OCI-M2 (cell line): ENCODE results near the gene PLD3.
"Not testable (repeated sequence)": the region's sequence is repeated elsewhere in the genome, so short reads cannot be mapped to it uniquely, and the experiment has no call there.

ENCODE experiments used
- DNase-seq: peaks from one replicate; lab custom pipeline; 2025; ENCODE audit not compliant: unreplicated experiment; lab: John Stamatoyannopoulos, UW

PLD3 gene

DNA sequence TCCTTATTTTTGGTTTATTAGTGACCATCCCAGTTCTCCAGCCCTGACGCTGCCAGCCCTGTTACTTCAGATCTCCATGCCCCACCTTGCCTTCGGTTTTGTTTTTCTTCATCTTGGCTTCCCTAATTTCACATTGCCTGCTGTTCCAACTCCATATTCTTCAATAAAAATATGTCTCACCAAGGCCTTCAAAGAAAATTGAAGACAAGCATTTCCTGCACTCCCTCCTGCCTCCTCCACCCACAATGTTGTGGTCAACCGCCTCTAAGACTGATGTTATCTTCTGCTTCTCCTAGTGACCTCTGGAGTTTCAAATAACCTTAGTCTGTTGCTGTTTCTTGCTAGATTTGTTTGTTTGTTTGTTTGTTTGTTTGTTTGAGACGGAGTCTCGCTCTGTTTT lies 14.6 kb downstream of the PLD3 start:
- DNase-seq, result no peak

DNA sequence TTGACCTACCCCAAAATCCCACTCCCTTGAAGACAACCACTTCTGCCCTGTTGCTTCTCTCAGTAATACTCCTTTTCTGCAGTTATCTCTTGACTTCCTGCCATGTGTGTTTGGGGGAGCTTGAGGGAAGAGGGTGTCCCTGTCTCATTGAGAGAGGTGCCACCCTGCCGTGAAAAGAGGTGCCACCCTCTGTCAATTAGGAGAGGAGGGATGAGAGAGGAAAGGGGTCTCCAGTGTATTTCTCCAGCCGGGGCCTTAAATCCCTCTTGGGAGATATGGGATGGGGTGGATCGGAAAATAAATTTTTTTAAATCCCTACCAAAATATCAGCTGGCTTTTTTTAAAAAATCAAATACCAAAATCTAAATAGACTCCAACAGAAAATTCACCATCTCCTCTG lies 16.5 kb downstream of the PLD3 start:
- no peak for DNase-seq

DNA sequence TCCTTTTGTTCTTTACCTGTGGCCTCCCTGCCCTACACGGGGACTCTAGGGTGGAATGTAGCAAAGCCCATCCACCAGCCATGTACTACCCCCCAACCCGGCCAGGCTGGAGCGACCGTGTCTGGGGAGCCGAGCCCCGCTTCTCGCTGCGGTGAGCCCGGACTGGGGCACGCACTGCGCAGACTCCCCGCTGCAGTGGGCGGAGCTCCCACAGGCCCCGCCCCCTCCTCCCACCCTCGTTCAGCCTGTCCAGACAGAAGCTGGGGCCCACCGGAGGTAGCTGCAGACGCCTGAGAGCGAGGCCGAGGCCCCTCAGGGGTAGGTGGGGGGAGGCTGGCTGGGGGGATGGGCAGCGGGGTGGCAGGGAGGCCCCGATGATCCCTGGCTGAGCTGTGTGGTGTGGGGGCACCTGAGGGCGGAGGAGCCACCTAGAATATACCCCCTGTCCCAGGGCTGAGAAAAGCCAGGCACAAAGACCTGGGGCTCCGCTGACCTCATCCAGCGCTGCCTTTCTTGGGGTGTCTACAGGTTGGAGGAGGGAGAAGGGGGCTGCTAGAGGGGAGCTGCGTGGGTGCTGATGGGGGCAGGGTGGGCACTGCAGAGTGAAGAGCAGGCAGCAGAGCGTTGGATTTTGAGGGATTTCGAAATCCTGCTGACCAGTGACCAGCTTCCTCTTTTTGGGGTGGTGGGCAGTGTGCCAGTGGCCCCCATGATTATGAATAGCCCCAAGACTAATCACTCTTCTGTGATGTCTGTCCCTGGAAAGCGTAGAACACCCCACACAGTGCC lies 17.3 kb downstream of the PLD3 start:
- DNase-seq, result peak; percentile 25

- DNase-seq, result no peak
Measured at GRCh38 chr19:40366697-40367561, 18.4 kb downstream of the PLD3 start.

DNA sequence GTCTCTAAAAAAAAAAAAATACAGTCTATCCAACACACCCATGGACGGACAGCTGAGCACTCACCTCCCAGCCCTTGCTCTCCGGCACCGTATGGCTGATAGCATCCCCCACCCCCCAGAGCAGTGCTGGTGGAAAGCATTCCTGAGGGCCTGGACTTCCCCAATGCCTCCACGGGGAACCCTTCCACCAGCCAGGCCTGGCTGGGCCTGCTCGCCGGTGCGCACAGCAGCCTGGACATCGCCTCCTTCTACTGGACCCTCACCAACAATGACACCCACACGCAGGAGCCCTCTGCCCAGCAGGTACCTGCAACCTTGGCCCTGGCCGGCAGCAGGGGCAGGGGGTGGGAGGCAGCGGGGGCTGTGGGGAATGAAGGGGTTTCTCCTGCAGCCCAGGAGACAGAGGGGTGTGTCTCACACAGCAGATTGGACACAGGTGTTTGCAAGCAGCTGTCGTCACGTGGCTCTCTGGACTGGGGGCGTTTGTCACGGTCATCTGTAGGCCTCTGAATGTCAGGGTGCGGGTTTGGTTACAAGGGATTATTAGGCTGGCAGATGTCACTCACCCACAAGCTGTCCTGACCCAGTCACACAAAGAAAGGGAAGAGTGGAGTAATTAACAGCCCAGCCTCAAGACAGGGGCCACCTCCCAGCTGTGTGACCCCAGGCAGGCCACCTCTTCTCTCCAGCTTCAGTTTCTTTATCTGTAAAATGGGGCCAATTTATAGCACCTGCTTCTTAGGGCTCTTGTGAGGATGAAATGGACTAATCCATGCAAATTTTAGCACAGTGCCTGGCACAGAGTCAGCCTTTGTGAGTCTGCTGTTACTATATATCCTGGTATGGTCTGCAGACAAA lies 19.3 kb downstream of the PLD3 start:
- no peak for DNase-seq

GRCh38 chr19:40369797-40370196 lies 21.3 kb downstream of the PLD3 start:
- no peak for DNase-seq

DNA sequence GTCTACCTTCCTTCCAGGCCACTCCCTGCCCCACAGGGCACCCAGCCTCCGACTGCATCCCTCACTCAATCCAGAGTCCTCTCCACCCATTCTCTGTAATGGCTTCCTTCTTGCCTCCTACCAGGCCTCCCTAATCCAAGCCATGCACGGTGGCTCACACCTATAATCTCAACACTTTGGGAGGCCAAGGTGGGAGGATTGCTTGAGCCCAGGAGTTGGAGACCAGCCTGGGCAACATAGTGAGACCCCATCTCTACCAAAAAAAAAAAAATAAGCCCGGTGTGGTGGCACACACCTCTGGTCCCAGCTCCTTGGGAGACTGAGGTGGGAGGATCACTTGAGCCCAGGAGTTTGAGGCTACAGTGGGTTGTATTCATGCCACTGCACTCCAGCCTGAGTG lies 21.8 kb downstream of the PLD3 start:
- DNase-seq, result not testable (repeated sequence)

DNA sequence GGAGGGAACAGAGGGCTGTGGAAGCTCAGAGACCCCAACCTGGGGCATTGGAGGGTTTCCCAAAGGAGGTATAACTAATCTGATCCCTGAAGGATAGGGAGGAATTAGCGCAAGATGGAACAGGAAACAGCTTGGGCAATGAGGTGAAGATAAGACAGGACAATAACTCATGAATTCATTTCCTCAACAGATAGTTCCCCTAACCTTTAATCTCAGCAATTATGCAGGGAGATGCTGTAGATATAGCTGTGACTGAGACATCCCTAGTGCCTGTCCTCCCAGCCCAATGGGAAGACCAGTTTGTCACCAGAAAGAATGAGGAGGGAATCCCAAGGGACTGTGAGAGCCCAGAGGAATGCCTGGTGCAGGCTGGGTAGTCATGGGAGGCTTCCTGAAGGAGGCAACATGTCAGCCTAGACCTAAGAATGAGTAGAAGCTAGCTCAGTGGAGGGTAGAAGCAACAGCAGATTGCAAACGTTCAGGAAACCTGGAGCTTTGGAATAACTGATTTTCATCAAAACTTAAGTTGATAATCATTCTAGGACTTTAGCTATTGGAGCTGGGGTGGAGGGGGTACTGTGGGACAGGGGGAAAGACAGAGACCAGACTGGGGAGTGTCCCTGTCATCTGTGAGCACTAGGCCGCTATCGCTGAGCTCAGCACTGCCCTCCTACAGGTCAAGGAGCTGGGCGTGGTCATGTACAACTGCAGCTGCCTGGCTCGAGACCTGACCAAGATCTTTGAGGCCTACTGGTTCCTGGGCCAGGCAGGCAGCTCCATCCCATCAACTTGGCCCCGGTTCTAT lies 22.7 kb downstream of the PLD3 start:
- DNase-seq, result no peak

DNA sequence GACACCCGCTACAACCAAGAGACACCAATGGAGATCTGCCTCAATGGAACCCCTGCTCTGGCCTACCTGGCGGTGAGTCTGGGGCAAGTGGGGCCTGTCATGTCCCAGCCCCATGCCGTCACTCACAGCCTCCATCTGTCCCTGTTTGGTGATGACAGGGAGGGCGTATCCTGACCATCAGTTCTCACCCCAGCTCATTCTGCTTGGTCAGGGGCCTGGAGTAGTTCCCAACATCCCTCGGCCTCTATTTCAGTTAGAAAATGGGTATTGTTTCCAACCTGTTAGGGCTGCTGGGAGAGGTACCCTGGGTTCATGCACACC lies 23.3 kb downstream of the PLD3 start:
- DNase-seq, result no peak

DNA sequence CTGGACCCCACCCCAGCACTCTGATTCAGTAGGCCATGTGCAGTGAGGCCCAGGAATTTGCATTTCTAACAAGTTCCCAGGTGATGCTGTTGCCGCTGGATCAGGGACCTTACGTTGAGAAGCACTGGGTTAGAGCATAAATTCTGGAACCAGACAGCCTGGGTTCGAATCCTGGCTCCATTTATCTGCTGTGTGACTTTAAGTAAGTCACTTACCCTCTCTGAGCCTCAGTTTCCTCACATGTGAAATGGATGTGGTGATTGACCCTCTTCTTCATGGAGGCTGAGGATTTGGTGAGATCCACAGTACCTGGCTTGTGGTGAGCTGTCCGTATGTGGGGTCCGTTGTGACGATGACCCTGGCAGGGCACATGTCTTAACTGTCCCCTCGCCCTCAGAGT lies 25.6 kb downstream of the PLD3 start:
- no peak for DNase-seq

DNA sequence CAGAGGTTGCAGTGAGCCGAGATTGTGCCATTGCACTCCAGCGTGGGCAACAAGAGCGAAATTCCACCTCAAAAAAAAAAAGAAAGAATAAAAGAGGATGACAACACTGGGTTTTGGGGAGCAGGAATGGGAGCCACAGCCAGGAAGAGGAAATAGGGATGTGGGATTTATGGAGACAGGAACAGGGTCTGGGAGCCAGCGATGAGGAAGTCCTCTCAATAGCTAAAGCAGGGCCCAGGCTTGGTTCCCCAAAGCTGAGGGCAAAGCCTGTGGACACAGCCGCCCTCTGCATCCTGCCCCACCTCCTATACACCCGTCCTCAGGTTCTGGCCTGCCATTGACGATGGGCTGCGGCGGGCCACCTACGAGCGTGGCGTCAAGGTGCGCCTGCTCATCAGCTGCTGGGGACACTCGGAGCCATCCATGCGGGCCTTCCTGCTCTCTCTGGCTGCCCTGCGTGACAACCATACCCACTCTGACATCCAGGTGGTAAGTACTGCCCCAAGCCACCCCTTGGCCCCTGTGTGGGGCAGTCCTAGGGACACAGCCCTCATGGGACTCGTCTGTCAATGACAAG lies 27.9 kb downstream of the PLD3 start:
- no peak for DNase-seq

DNA sequence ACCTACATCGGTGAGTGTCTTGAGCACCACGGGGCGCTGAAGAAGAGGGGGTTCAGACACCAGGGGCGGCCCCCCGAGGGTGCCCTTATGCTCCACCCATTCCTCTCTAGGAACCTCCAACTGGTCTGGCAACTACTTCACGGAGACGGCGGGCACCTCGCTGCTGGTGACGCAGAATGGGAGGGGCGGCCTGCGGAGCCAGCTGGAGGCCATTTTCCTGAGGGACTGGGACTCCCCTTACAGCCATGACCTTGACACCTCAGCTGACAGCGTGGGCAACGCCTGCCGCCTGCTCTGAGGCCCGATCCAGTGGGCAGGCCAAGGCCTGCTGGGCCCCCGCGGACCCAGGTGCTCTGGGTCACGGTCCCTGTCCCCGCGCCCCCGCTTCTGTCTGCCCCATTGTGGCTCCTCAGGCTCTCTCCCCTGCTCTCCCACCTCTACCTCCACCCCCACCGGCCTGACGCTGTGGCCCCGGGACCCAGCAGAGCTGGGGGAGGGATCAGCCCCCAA lies 29.4 kb downstream of the PLD3 start:
- no peak for DNase-seq

DNA sequence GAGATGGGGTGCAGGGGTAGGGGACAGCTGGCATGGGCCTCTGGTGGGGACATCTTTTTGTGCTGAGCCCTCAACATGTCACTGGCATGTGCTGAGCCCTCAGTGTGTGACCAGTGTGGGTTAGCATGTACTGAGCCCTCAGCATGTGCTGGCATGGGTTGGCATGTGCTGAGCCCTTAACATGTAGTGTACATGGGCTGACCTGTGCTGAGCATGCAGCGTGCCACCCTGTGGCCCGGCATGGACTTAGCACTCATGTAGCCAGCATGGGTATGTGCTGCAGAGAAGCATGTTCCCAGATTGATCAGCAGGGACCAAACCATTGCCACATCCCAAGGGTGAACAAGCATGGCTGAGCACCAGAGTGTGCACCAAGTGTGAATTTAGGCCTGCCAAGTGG lies 30.0 kb downstream of the PLD3 start:
- no peak for DNase-seq

DNA sequence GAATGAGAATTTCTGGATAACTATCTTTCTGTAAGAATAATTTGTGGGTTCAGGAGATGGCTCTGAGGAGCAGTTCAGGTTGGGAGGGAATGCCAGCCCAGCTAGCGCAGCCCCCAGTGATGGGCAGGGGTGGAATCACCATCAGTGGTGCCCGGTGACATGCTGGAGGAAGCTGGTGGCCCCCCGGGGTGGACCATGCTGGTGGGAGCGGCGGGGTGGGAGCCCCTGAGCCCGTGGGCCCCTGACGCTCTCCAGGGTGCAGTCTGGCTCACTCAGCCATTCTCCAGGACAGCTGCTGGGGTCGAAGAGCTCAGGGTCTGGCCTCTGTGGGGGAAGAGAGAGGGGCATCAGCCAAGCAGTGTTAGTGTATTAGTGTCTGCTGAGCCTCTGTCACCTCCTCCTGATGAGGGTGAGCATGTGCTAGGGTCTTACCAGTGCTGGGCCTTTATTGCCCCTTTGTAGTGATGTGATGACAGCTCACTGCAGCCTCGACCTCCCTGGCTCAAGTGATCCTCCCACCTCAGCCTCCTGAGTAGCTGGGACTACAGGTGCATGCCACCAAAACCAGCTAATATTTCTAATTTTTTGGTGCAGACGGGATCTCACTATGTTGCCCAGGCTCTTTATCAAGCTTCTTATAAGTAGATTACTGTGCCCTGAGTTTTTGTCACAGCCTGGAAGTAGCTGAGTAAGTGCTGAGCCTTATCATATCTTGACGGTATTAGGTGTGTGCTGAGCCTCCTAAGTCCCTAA lies 31.1 kb downstream of the PLD3 start:
- no peak for DNase-seq

DNA sequence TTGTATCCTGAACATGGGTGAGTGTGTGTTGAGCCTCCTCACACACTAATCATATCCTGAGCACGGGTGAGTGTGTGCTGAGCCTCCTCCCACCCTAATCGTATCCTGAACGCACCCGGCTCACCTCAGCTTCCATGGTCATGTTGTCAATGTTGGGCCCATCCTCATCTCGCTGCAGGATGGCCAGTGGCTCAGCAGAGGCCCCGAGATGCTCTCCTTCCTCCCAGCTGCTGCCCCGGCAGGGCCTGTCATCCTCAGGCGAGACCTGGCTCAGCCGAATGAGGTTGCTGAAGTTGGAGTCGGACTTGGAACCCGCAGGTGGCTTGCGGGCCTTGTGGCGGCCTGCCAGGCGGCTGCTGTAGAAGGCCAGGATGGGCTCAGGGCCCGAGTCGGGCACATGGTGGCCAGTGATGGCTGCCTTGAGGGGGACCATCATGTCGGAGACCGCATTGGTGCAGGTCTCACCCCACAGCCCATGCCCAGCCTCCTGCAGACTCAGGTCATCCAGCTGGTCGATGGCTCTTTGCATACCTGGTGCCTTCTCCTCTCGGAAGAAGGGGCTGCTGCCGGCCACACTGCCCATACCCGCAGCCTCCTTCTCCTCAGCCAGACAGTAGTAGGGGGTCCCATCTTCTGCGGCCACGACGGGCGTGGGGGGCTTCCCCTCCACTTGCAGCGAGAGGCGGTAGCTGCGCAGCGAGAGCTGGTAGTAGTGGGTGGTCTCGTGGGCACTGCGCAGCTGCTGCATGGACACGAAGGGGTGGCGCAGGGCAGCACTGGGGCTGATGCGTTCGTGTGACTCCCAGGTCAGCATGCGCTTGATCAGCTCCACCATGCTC lies 31.9 kb downstream of the PLD3 start:
- no peak for DNase-seq

DNA sequence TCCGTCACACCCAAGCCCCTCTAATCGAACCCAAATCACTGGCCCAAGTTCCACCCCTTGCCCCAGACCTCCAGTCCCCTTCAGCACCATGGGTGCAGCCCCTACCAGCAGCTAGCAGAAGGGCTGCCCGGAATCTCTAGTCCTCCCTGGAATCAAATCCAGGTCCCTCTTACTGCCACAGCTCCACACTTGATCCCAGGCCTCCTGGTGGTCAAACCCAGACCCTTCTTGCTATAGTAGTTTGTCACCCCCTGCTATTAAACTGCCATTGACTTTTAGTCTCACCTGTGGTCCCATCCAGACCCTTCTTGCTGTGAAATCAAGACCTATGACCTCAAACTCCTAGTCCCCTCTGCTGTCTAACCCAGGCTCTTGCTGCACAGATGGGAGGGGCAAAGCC lies 32.8 kb downstream of the PLD3 start:
- DNase-seq, result no peak

DNA sequence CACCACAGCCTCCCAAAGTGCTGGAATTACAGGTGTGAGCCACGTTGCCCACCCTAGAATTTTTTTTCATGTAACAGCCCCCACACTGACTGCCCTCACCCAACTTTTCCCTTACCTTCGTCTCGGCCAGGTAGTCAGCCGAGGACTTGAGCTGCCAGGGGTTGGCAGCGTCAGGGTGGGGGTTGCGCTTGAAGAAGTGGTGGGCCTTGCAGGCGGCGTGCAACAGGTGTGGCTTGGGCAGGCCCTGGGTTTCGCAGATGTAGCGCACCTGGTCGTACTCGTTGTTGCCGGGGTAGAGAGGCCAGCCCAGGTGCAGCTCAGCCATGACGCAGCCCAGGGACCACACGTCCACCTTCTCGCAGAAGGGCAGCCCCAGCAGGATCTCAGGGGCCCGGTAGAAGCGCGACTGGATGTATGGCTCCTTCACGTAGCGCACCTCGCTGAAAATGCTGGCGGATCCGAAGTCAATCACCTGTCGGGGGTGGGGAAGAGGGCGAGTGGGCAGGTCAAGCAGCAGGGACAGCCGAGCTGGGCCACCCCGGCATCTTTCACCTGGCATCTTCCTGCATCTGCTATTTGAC lies 35.3 kb downstream of the PLD3 start:
- no peak for DNase-seq

DNA sequence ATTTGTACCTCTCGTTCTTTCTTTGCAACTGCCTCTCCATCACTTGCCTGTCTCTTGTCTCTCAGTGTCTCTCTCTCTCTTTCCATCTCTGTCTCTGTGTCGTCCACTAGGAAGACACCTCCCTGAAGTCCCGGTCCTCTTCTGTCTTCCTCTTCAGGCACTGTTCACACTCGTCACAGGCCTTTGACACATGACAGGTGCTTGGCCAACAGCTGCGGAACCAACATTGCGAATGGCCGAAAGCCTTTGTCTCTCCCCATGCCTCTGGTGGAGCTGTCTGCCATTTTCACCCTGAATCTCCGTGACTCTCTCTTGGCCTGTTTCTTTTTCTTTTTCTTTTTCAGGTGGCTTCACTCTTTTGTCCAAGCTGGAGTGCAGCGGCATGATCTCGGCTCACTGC lies 38.7 kb downstream of the PLD3 start:
- DNase-seq, result no peak
